K562 (cell line): ENCODE measurements around the gene FAM107B. TPM values are rescaled to one million over a fixed set of nuclear protein-coding genes. Genes with fewer than 3 reads are reported as not detected.

Experiments
- ATAC-seq: fragments of 200-7000 bp; cut with Tn5 transposase; 3 replicates; pipeline ENCODE4 v1.9.1; 2020; ENCODE audit warnings: moderate library complexity
- BruUV-seq: library from RNA; stranded (reverse); fragments of 400-500 nt; replicated peaks from 2 replicates; lab custom pipeline; 2021; lab: Mats Ljungman, UMichigan
- CTCF ChIA-PET: fragments of 300-600 bp; formaldehyde crosslinking; extraction: SDS; loops from one replicate; lab custom pipeline; 2021; ENCODE audit warnings: low intra/inter-chr PET ratio; lab: Yijun Ruan, JAX
- POLR2A ChIA-PET: fragments of 300-600, 350-650 bp; sonication (Branson Sonifier 250); formaldehyde crosslinking; extraction: SDS; loops from one replicate; lab custom pipeline; 2021; ENCODE audit warnings: antibody characterized with exemption, inconsistent platforms; lab: Yijun Ruan, JAX
- DNase-seq, 4 experiments: peaks; one replicate each; pipeline versions ENCODE4 v3.0.0 to v3.0.0-alpha.2; 2011 to 2018; ENCODE audit warnings: low spot score in 3 of 4, mixed read lengths in 3 of 4; ENCODE audit errors: extremely low read depth in 1 of 4
- FAIRE-seq: peaks from 2 replicates; lab custom pipeline; 2011; peaks lifted over from hg19 to GRCh38; lab: Jason Lieb, UNC
- H2AFZ ChIP-seq: 2 replicates; pipeline ENCODE4 v1.6.0; 2011; ENCODE audit warnings: low read depth, low read length, control low read depth, inconsistent platforms
- H3K27ac ChIP-seq: fragments of 200-600 bp; 3 replicates; pipeline ENCODE4 v1.8.0; 2011; ENCODE audit warnings: low read depth, mild to moderate bottlenecking, control low read depth, inconsistent platforms, low read length, moderate library complexity, mixed read lengths; ENCODE audit errors: extremely low read depth
- H3K27me3 ChIP-seq, 2 experiments: fragments of 300-600 bp in 1 of 2; 2 replicates in 1 of 2; 3 replicates in 1 of 2; pipeline versions ENCODE4 v1.6.0 to v1.8.0; 2011; ENCODE audit warnings: inconsistent platforms in 2 of 2, low read length in 2 of 2, mild to moderate bottlenecking in 1 of 2, mixed read lengths in 1 of 2, moderate library complexity in 1 of 2; ENCODE audit not compliant: control insufficient read depth in 2 of 2, insufficient read depth in 2 of 2
- H3K36me3 ChIP-seq: fragments of 300-600 bp; 3 replicates; pipeline ENCODE4 v1.8.0; 2011; ENCODE audit warnings: mild to moderate bottlenecking, low read length, inconsistent platforms; ENCODE audit not compliant: control insufficient read depth, insufficient read depth
- H3K4me1 ChIP-seq, 2 experiments: fragments of 200-600 bp in 1 of 2; replicated peaks in 1 of 2; 2 replicates in 1 of 2; 3 replicates in 1 of 2; pipeline versions ENCODE4 v1.5.1 to v1.8.0; 2011; ENCODE audit warnings: inconsistent platforms in 2 of 2, low read length in 2 of 2, mild to moderate bottlenecking in 1 of 2, mixed read lengths in 1 of 2, moderate library complexity in 1 of 2; ENCODE audit not compliant: control insufficient read depth in 2 of 2, insufficient read depth in 2 of 2
- H3K4me2 ChIP-seq: 2 replicates; pipeline ENCODE4 v1.6.1; 2011; ENCODE audit warnings: low read length, control low read depth, inconsistent platforms, mixed read lengths; ENCODE audit not compliant: insufficient read depth
- H3K4me3 ChIP-seq: fragments of 200-600 bp; sonication (generic), shearing (Covaris generic); 2 replicates; pipeline ENCODE4 v1.5.1; 2016; ENCODE audit warnings: control low read depth, inconsistent platforms
- H3K79me2 ChIP-seq: fragments of 200-600 bp; 3 replicates; pipeline ENCODE4 v1.8.0; 2011; ENCODE audit warnings: low read length, inconsistent platforms; ENCODE audit not compliant: control insufficient read depth, insufficient read depth
- H3K9ac ChIP-seq, 2 experiments: 2 replicates each; pipeline versions ENCODE4 v1.6.0 to v1.6.1; 2011; ENCODE audit warnings: low read depth in 2 of 2, low read length in 2 of 2, control low read depth in 1 of 2, inconsistent platforms in 1 of 2, mild to moderate bottlenecking in 1 of 2, mixed read lengths in 1 of 2; ENCODE audit not compliant: insufficient read depth in 1 of 2
- H3K9me1 ChIP-seq: one replicate; pipeline ENCODE4 v1.6.0; 2011; ENCODE audit warnings: inconsistent platforms, mild to moderate bottlenecking, low read length, moderate library complexity; ENCODE audit not compliant: control insufficient read depth, insufficient read depth
- H3K9me3 ChIP-seq: replicated peaks from 2 replicates; pipeline ENCODE4 v1.5.1; 2011; ENCODE audit warnings: low read depth, low read length, inconsistent platforms; ENCODE audit not compliant: control insufficient read depth, insufficient read depth
- H4K20me1 ChIP-seq: replicated peaks from 2 replicates; pipeline ENCODE4 v1.6.1; 2011; ENCODE audit warnings: low read length, inconsistent platforms, mixed read lengths; ENCODE audit not compliant: control insufficient read depth, insufficient read depth
- ADNP ChIP-seq: fragments of 200-800 bp; sonication (Bioruptor generic); IDR thresholded peaks from 2 replicates; pipeline ENCODE4 v1.6.1; 2016; ENCODE audit warnings: missing genetic modification characterization, missing compliant biosample characterization
- BRF1 ChIP-seq: IDR thresholded peaks from 3 replicates; pipeline ENCODE4 v1.6.1; 2011; ENCODE audit warnings: borderline replicate concordance, mild to moderate bottlenecking; ENCODE audit not compliant: insufficient read length; ENCODE audit errors: extremely low read depth
- CBFA2T3 ChIP-seq: fragments of 450-650 bp; IDR thresholded peaks from 2 replicates; pipeline ENCODE4 v1.6.1; 2017
- CC2D1A ChIP-seq: fragments of 450-650 bp; IDR thresholded peaks from 2 replicates; pipeline ENCODE4 v1.6.1; 2017; ENCODE audit warnings: mild to moderate bottlenecking
- CHD4 ChIP-seq: fragments of 200-600 bp; sonication (generic); IDR thresholded peaks from 3 replicates; pipeline ENCODE4 v1.6.1; 2012; ENCODE audit warnings: low read depth, mild to moderate bottlenecking, mixed read lengths, low read length, inconsistent platforms; ENCODE audit not compliant: insufficient read depth, insufficient replicate concordance, poor library complexity, severe bottlenecking
- CREM ChIP-seq: IDR thresholded peaks from 2 replicates; pipeline ENCODE4 v1.6.1; 2014; ENCODE audit warnings: antibody characterized with exemption, low read depth
- HLTF ChIP-seq: fragments of 450-650 bp; IDR thresholded peaks from 2 replicates; pipeline ENCODE4 v1.6.1; 2016
- MTF1 ChIP-seq: fragments of 250-450 bp; sonication (Bioruptor Pico); IDR thresholded peaks from 2 replicates; pipeline ENCODE4 v1.9.0; 2021; ENCODE audit warnings: moderate library complexity, mild to moderate bottlenecking, inconsistent platforms, borderline replicate concordance
- OTX1 ChIP-seq: fragments of 450-650 bp; formaldehyde crosslinking; IDR thresholded peaks from 2 replicates; pipeline ENCODE4 v1.4.0; 2022; ENCODE audit warnings: mild to moderate bottlenecking
- TAF7 ChIP-seq: fragments of 450-650 bp; IDR thresholded peaks from 2 replicates; pipeline ENCODE4 v1.6.1; 2016; ENCODE audit warnings: missing genetic modification characterization, missing compliant biosample characterization
- ZKSCAN1 ChIP-seq: fragments of 150-350 bp; IDR thresholded peaks from 2 replicates; pipeline ENCODE4 v1.6.1; 2016; ENCODE audit warnings: low read depth, low read length
- ZNF507 ChIP-seq: conservative IDR thresholded peaks from 2 replicates; pipeline ENCODE4 v1.6.1; 2017; ENCODE audit warnings: missing genetic modification characterization, missing compliant biosample characterization
- ZNF583 ChIP-seq: fragments of 250-450 bp; sonication (Bioruptor Pico); IDR thresholded peaks from 2 replicates; pipeline ENCODE4 v1.4.0; 2020
- ZNF592 ChIP-seq: fragments of 450-650 bp; IDR thresholded peaks from 2 replicates; pipeline ENCODE4 v1.6.1; 2017; ENCODE audit warnings: antibody characterized with exemption, mild to moderate bottlenecking
- ZZZ3 ChIP-seq: fragments of 450-650 bp; IDR thresholded peaks from 2 replicates; pipeline ENCODE4 v1.6.1; 2016; ENCODE audit warnings: antibody characterized with exemption, mild to moderate bottlenecking, moderate library complexity
- WGBS: fragments of 100-300 bp; shearing (Covaris generic); methylation state at CpG from one replicate; pipeline ENCODE4 v1.1.6; 2016; ENCODE audit warnings: low coverage, mixed read lengths; ENCODE audit not compliant: insufficient coverage; ENCODE audit errors: missing lambda C conversion rate; 5-methylcytosine and 5-hydroxymethylcytosine counted together
- in situ Hi-C: fragments of 300-500 bp; cut with MboI; formaldehyde crosslinking; loops from 4 replicates; pipeline ENCODE4 v1.15.0; 2018; ENCODE audit warnings: inconsistent platforms, mixed read lengths
- intact Hi-C: fragments of 100-400 bp; cut with micrococcal nuclease; formaldehyde crosslinking; loops from 2 replicates; pipeline ENCODE4 v1.14.2; 2022
- polyA plus RNA-seq, 8 experiments: library from polyadenylated mRNA; depleted of rRNA in 4 of 8; stranded (reverse) in 5 of 8; unstranded in 3 of 8; fragments of >200 nt; fragmentation: Nextera tagmentation in 2 of 8; fragmentation: Illumina TruSeq in 1 of 8; extraction: Ambion mirVana in 2 of 8; extraction: Trizol in 1 of 8; gene quantifications; 2 replicates each; pipeline versions ENCODE4 v1.2.1 to v1.2.3, GENCODE V29; 2011 to 2014; ENCODE audit warnings: inconsistent platforms in 1 of 8, missing spikeins in 1 of 8
- total RNA-seq, 7 experiments: library from RNA; depleted of rRNA in 6 of 7; stranded (reverse); fragments of >200 nt in 6 of 7; fragmentation: Illumina TruSeq in 2 of 7; extraction: Trizol in 2 of 7; gene quantifications; 2 replicates each; pipeline versions ENCODE4 v1.2.1 to v1.2.3, GENCODE V29; 2011 to 2021; ENCODE audit warnings: low replicate concordance in 1 of 7

The FAM107B gene
- total and polyA plus RNA-seq, 9 of the 15 experiments (the other 6 are each of a cell fraction or from before 2014, with no cell fraction given), result 0.40 to 2.8 (median 1.4) TPM

DNA sequence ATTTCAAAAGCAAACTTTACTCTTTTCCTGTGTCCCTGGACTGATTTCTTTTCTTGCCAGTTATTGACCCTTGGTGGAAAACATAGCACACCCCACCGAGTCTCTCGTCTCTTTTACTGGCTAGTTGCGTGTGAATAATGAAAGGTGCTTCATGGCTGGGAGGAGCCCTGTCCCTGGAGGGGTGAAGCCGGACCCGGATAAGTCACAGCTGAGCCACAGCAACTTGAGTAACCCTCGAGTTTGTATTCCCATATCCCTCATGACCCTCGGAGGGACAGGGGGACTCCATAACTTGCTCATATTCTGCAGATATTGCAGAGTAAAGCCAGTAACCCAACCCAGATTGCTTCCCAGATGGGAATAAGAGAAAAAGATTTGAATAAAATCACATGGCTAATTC, 296.5 kb downstream of the FAM107B start:
- H3K4me1 ChIP-seq, result no peaks in the 10 kb centered on the region
- BruUV-seq, result no TSS peak
- no peak overlapping the region for H3K9ac ChIP-seq
- H3K4me2 ChIP-seq, result no peak overlapping the region
- in situ Hi-C loops, result loop anchor here (10.0 kb wide), 1 partner anchor 293 kb away; no protein-coding TSS in a partner anchor
- WGBS, result 0% methylated on average over 7 of the region's 7 CpGs
- no peak overlapping the region for H2AFZ ChIP-seq
- peaks cover 8 to 39% of the 10 kb centered on the region in 2 experiments; a peak in 4 of 5 replicates for H3K27me3 ChIP-seq
- FAIRE-seq (no peak), ATAC-seq (no peak), DNase-seq (no peak)
- no peaks in the 10 kb centered on the region for H3K79me2 ChIP-seq
- no peaks in the 10 kb centered on the region for H3K36me3 ChIP-seq
- intact Hi-C loops, result loop anchor here (2.0 kb wide), 1 partner anchor 281 kb away; no protein-coding TSS in a partner anchor
- no peaks in the 10 kb centered on the region for H3K9me3 ChIP-seq
- H3K4me3 ChIP-seq, result no peak overlapping the region
- no peaks in the 10 kb centered on the region for H4K20me1 ChIP-seq
- ChIA-PET POLR2A (interaction anchor here (1.4 kb wide), 1 partner anchor 13 kb away, joined by 4 read pairs; no protein-coding TSS in a partner anchor), CTCF (interaction anchor here (1.3 kb wide), 1 partner anchor 282 kb away, joined by 5 read pairs; no protein-coding TSS in a partner anchor)
- no peaks in the 10 kb centered on the region for H3K9me1 ChIP-seq
- H3K27ac ChIP-seq, result no peak overlapping the region
- TF ChIP-seq OTX1 (CRISPR knock-in tag), result no peak
- no peak for TF ChIP-seq ZZZ3
- no peak for TF ChIP-seq CBFA2T3
- TF ChIP-seq ZNF592, result no peak
- no peak for TF ChIP-seq ZKSCAN1
- no peak for TF ChIP-seq ADNP
- no peak for TF ChIP-seq ZNF583 (CRISPR knock-in tag)
- no peak for TF ChIP-seq CC2D1A
- no peak for TF ChIP-seq TAF7 (tag)
- TF ChIP-seq MTF1, result no peak
- no peak for TF ChIP-seq HLTF
- no peak for TF ChIP-seq CHD4
- TF ChIP-seq BRF1, result no peak
- TF ChIP-seq ZNF507 (tag), result no peak
- TF ChIP-seq CREM, result no peak
